Measurements from ENCODE around the gene ALDH4A1.
"Not testable (repeated sequence)": the region's sequence is repeated elsewhere in the genome, so short reads cannot be mapped to it uniquely, and the experiment has no call there.

The ALDH4A1 gene

GRCh38 chr1:18871401-18872070, 30.8 kb downstream of the ALDH4A1 start:
- Mint-ChIP-seq H3K36me3 (no peaks in the 10 kb centered on the region), H3K27ac (no peak overlapping the region), H3K4me1 (no peaks in the 10 kb centered on the region), H3K9me3 (no peaks in the 10 kb centered on the region), H3K4me3 (no peak overlapping the region)
- ATAC-seq (no peak), DNase-seq (ENCODE audit: low spot score in 2 of 2) (no peak)

GRCh38 chr1:18870957-18871356, 31.4 kb downstream of the ALDH4A1 start:
- ATAC-seq (no peak), DNase-seq (ENCODE audit: low spot score in 2 of 2) (no peak)
- Mint-ChIP-seq H3K27ac (no peak overlapping the region), H3K4me1 (no peaks in the 10 kb centered on the region), H3K9me3 (no peaks in the 10 kb centered on the region), H3K4me3 (no peak overlapping the region), H3K36me3 (no peaks in the 10 kb centered on the region)

- not testable (repeated sequence) for H3K27ac Mint-ChIP-seq; ATAC-seq; H3K4me3 Mint-ChIP-seq; H3K36me3 Mint-ChIP-seq; H3K4me1 Mint-ChIP-seq; H3K9me3 Mint-ChIP-seq; DNase-seq (ENCODE audit: low spot score in 2 of 2)
Observed at GRCh38 chr1:18870595-18870865, 31.8 kb downstream of the ALDH4A1 start.

GRCh38 chr1:18869847-18870594, 32.3 kb downstream of the ALDH4A1 start:
- no peak overlapping the region for H3K27ac Mint-ChIP-seq
- H3K4me3 Mint-ChIP-seq: no peak overlapping the region
- DNase-seq (ENCODE audit: low spot score in 2 of 2): no peak

GRCh38 chr1:18868801-18869424, 33.4 kb downstream of the ALDH4A1 start:
- ATAC-seq (no peak), DNase-seq (ENCODE audit: low spot score in 2 of 2) (no peak)
- Mint-ChIP-seq H3K9me3 (no peaks in the 10 kb centered on the region), H3K27ac (no peak overlapping the region), H3K4me3 (no peak overlapping the region), H3K4me1 (no peaks in the 10 kb centered on the region), H3K36me3 (no peaks in the 10 kb centered on the region)

More at GRCh38 chr1:18869847-18870594, 32.3 kb downstream of the ALDH4A1 start:
- no peaks in the 10 kb centered on the region for H3K36me3 Mint-ChIP-seq
- H3K9me3 Mint-ChIP-seq: no peaks in the 10 kb centered on the region
- H3K4me1 Mint-ChIP-seq: no peaks in the 10 kb centered on the region
- ATAC-seq: no peak

- Mint-ChIP-seq H3K9me3 (no peaks in the 10 kb centered on the region), H3K4me1 (no peaks in the 10 kb centered on the region), H3K27ac (no peak overlapping the region), H3K36me3 (no peaks in the 10 kb centered on the region), H3K4me3 (no peak overlapping the region)
- ATAC-seq: no peak
- DNase-seq (ENCODE audit: low spot score in 2 of 2): no peak
Observed at GRCh38 chr1:18868354-18868753, 34.0 kb downstream of the ALDH4A1 start.

GRCh38 chr1:18866846-18867245, 35.5 kb downstream of the ALDH4A1 start:
- Mint-ChIP-seq H3K9me3 (no peaks in the 10 kb centered on the region), H3K4me1 (no peaks in the 10 kb centered on the region), H3K27ac (no peak overlapping the region), H3K36me3 (no peaks in the 10 kb centered on the region), H3K4me3 (no peak overlapping the region)
- ATAC-seq (no peak), DNase-seq (ENCODE audit: low spot score in 2 of 2) (no peak)

GRCh38 chr1:18866314-18866713, 36.0 kb downstream of the ALDH4A1 start:
- no peaks in the 10 kb centered on the region for H3K4me1 Mint-ChIP-seq
- H3K4me3 Mint-ChIP-seq: no peak overlapping the region
- DNase-seq (ENCODE audit: low spot score in 2 of 2) (no peak), ATAC-seq (no peak)
- H3K36me3 Mint-ChIP-seq: no peaks in the 10 kb centered on the region
- no peaks in the 10 kb centered on the region for H3K9me3 Mint-ChIP-seq
- H3K27ac Mint-ChIP-seq: no peak overlapping the region

- Mint-ChIP-seq H3K4me3 (no peak overlapping the region), H3K36me3 (no peaks in the 10 kb centered on the region), H3K4me1 (no peaks in the 10 kb centered on the region), H3K27ac (no peak overlapping the region), H3K9me3 (no peaks in the 10 kb centered on the region)
- no peak for DNase-seq (ENCODE audit: low spot score in 2 of 2)
- ATAC-seq: no peak
Observed at GRCh38 chr1:18865176-18865575, 37.2 kb downstream of the ALDH4A1 start.

- Mint-ChIP-seq H3K4me1 (no peaks in the 10 kb centered on the region), H3K36me3 (no peaks in the 10 kb centered on the region)
- ATAC-seq: no peak
Observed at GRCh38 chr1:18861590-18861989, 40.8 kb downstream of the ALDH4A1 start.

GRCh38 chr1:18861082-18861481, 41.3 kb downstream of the ALDH4A1 start:
- Mint-ChIP-seq H3K4me3 (no peak overlapping the region), H3K4me1 (no peaks in the 10 kb centered on the region), H3K27ac (no peak overlapping the region), H3K9me3 (no peaks in the 10 kb centered on the region), H3K36me3 (no peaks in the 10 kb centered on the region)
- DNase-seq (ENCODE audit: low spot score in 2 of 2) (no peak), ATAC-seq (no peak)

More at GRCh38 chr1:18861590-18861989, 40.8 kb downstream of the ALDH4A1 start:
- DNase-seq (ENCODE audit: low spot score in 2 of 2): no peak
- Mint-ChIP-seq H3K27ac (no peak overlapping the region), H3K9me3 (no peaks in the 10 kb centered on the region), H3K4me3 (no peak overlapping the region)

- ATAC-seq: no peak
- H3K4me1 Mint-ChIP-seq: no peaks in the 10 kb centered on the region
Observed at GRCh38 chr1:18859560-18859959, 42.8 kb downstream of the ALDH4A1 start, which contains the start of gene TAS1R2. TSS of gene TAS1R2 (minus strand) at chr1:18859660. CDS start at chr1:18859660, 0 bp downstream.

GRCh38 chr1:18858070-18858688, 44.2 kb downstream of the ALDH4A1 start:
- DNase-seq (ENCODE audit: low spot score in 2 of 2): no peak
- Mint-ChIP-seq H3K36me3 (no peaks in the 10 kb centered on the region), H3K4me3 (no peak overlapping the region), H3K27ac (no peak overlapping the region), H3K4me1 (no peaks in the 10 kb centered on the region), H3K9me3 (no peaks in the 10 kb centered on the region)
- ATAC-seq: no peak

More at GRCh38 chr1:18859560-18859959, 42.8 kb downstream of the ALDH4A1 start, which contains the start of gene TAS1R2:
- no peak for DNase-seq (ENCODE audit: low spot score in 2 of 2)
- H3K27ac Mint-ChIP-seq: no peak within 1 kb of the TSS
- H3K4me3 Mint-ChIP-seq: no peak within 1 kb of the TSS
- H3K36me3 Mint-ChIP-seq: no peaks in the 10 kb centered on the region
- H3K9me3 Mint-ChIP-seq: no peaks in the 10 kb centered on the region

- Mint-ChIP-seq H3K27ac (no peak overlapping the region), H3K4me3 (no peak overlapping the region), H3K36me3 (no peaks in the 10 kb centered on the region), H3K4me1 (no peaks in the 10 kb centered on the region), H3K9me3 (no peaks in the 10 kb centered on the region)
- DNase-seq (ENCODE audit: low spot score in 2 of 2) (no peak), ATAC-seq (no peak)
Observed at GRCh38 chr1:18856435-18856834, 45.9 kb downstream of the ALDH4A1 start.

- Mint-ChIP-seq H3K27ac (no peak overlapping the region), H3K4me3 (no peak overlapping the region), H3K36me3 (no peaks in the 10 kb centered on the region), H3K4me1 (no peaks in the 10 kb centered on the region), H3K9me3 (no peaks in the 10 kb centered on the region)
- DNase-seq (ENCODE audit: low spot score in 2 of 2): no peak
- ATAC-seq: no peak
Observed at GRCh38 chr1:18855573-18855972, 46.8 kb downstream of the ALDH4A1 start.
